H1 (cell line): Measurements from ENCODE around the gene TMEM120B. TPM values are rescaled to one million over a fixed set of nuclear protein-coding genes. Genes with fewer than 3 reads are reported as not detected.

Experiments
- CTCF ChIA-PET: fragments of 300-600 bp; sonication (Branson Sonifier 250); formaldehyde crosslinking; loops from one replicate; lab custom pipeline; 2021; ENCODE audit not compliant: partially characterized antibody; lab: Charles Lee
- POLR2A ChIA-PET: fragments of 300-600 bp; sonication (Branson Sonifier 250); formaldehyde crosslinking; loops from one replicate; lab custom pipeline; 2021; ENCODE audit warnings: inconsistent platforms; ENCODE audit not compliant: partially characterized antibody; lab: Charles Lee
- DNase-seq, 2 experiments: peaks; one replicate each; pipeline versions ENCODE4 v3.0.0 to v3.0.0-alpha.2; 2010 to 2022; ENCODE audit warnings: low spot score in 2 of 2, low read depth in 1 of 2, mixed read lengths in 1 of 2
- FAIRE-seq: peaks from 2 replicates; lab custom pipeline; 2011; peaks lifted over from hg19 to GRCh38; lab: Jason Lieb, UNC
- H2AFZ ChIP-seq: 2 replicates; pipeline ENCODE4 v1.8.1; 2012; ENCODE audit warnings: low read length, inconsistent platforms
- H2AK5ac ChIP-seq: 2 replicates; pipeline ENCODE4 v1.6.1; 2013; ENCODE audit warnings: low read depth, low read length
- H2BK120ac ChIP-seq: replicated peaks from 2 replicates; pipeline ENCODE3; 2013; ENCODE audit warnings: low read depth, low read length, inconsistent platforms
- H2BK12ac ChIP-seq: 2 replicates; pipeline ENCODE4 v1.6.1; 2013; ENCODE audit warnings: low read depth, low read length
- H2BK15ac ChIP-seq: 2 replicates; pipeline ENCODE4 v1.6.1; 2013; ENCODE audit warnings: low read length
- H2BK20ac ChIP-seq: 2 replicates; pipeline ENCODE4 v1.6.1; 2013; ENCODE audit warnings: low read length
- H2BK5ac ChIP-seq: 2 replicates; pipeline ENCODE4 v1.6.1; 2013; ENCODE audit warnings: low read depth, low read length
- H3K14ac ChIP-seq: 2 replicates; pipeline ENCODE4 v1.6.1; 2013; ENCODE audit warnings: inconsistent platforms; ENCODE audit not compliant: insufficient read length
- H3K18ac ChIP-seq: 2 replicates; pipeline ENCODE4 v1.6.1; 2013; ENCODE audit warnings: low read length; ENCODE audit errors: extremely low read depth
- H3K23ac ChIP-seq: 2 replicates; pipeline ENCODE4 v1.6.1; 2013; ENCODE audit warnings: inconsistent platforms; ENCODE audit not compliant: insufficient read length
- H3K23me2 ChIP-seq: 2 replicates; pipeline ENCODE4 v1.6.1; 2013; ENCODE audit warnings: low read depth, low read length
- H3K27ac ChIP-seq: 2 replicates; pipeline ENCODE4 v1.6.1; 2011; ENCODE audit warnings: low read depth, low read length, inconsistent platforms
- H3K27me3 ChIP-seq, 4 experiments: replicated peaks in 1 of 4; 1 replicate in 1 of 4; 2 replicates in 3 of 4; pipeline versions ENCODE4 v1.6.1 to v1.8.1; 2011 to 2013; ENCODE audit warnings: low read length in 3 of 4, mild to moderate bottlenecking in 3 of 4, inconsistent platforms in 2 of 4, mixed read lengths in 2 of 4, moderate library complexity in 1 of 4; ENCODE audit not compliant: control insufficient read depth in 3 of 4, insufficient read depth in 3 of 4; ENCODE audit errors: extremely low read depth in 1 of 4
- H3K36me3 ChIP-seq, 4 experiments: 2 replicates each; pipeline versions ENCODE4 v1.6.1 to v1.8.1; 2011 to 2013; ENCODE audit warnings: mild to moderate bottlenecking in 4 of 4, low read length in 3 of 4, moderate library complexity in 2 of 4, control low read depth in 1 of 4, inconsistent platforms in 1 of 4; ENCODE audit not compliant: insufficient read depth in 4 of 4, control insufficient read depth in 2 of 4
- H3K4ac ChIP-seq: replicated peaks from 2 replicates; pipeline ENCODE3; 2013; ENCODE audit warnings: low read length, low read depth, mixed read lengths, inconsistent platforms; ENCODE audit not compliant: insufficient read length
- H3K4me1 ChIP-seq, 4 experiments: replicated peaks in 1 of 4; 1 replicate in 1 of 4; 2 replicates in 3 of 4; pipeline versions ENCODE4 v1.6.1 to v1.8.1; 2011 to 2013; ENCODE audit warnings: low read length in 3 of 4, inconsistent platforms in 2 of 4, mixed read lengths in 1 of 4; ENCODE audit not compliant: insufficient read depth in 4 of 4, control insufficient read depth in 3 of 4
- H3K4me2 ChIP-seq, 2 experiments: 2 replicates each; pipeline versions ENCODE4 v1.6.1 to v1.8.1; 2011 to 2013; ENCODE audit warnings: low read depth in 2 of 2, low read length in 2 of 2, control low read depth in 1 of 2, inconsistent platforms in 1 of 2, mild to moderate bottlenecking in 1 of 2; ENCODE audit not compliant: insufficient read depth in 1 of 2
- H3K4me3 ChIP-seq, 4 experiments: fragments of 200-600, 300-600 bp in 1 of 4; sonication (generic), shearing (Covaris generic), sonication (Bioruptor Twin) in 1 of 4; 2 replicates each; pipeline versions ENCODE4 v1.5.1 to v1.8.1; 2011 to 2016; ENCODE audit warnings: low read length in 4 of 4, low read depth in 3 of 4, control low read depth in 2 of 4, inconsistent platforms in 2 of 4, mild to moderate bottlenecking in 2 of 4, mixed read lengths in 1 of 4, moderate library complexity in 1 of 4; ENCODE audit not compliant: insufficient read depth in 2 of 4; ENCODE audit errors: extremely low read depth in 1 of 4
- H3K56ac ChIP-seq: replicated peaks from 2 replicates; pipeline ENCODE3; 2013; ENCODE audit warnings: low read depth, mild to moderate bottlenecking, mixed read lengths, low read length, inconsistent platforms; ENCODE audit not compliant: insufficient read length
- H3K79me1 ChIP-seq: 2 replicates; pipeline ENCODE4 v1.6.1; 2013; ENCODE audit warnings: low read depth, low read length, control low read depth
- H3K79me2 ChIP-seq, 2 experiments: 2 replicates each; pipeline versions ENCODE4 v1.6.1 to v1.8.1; 2012 to 2013; ENCODE audit warnings: low read length in 2 of 2, mild to moderate bottlenecking in 2 of 2, inconsistent platforms in 1 of 2; ENCODE audit not compliant: insufficient read depth in 2 of 2, control insufficient read depth in 1 of 2
- H3K9ac ChIP-seq, 4 experiments: replicated peaks in 1 of 4; 1 replicate in 1 of 4; 2 replicates in 3 of 4; pipeline versions ENCODE4 v1.6.1 to v1.8.1; 2011 to 2013; ENCODE audit warnings: low read depth in 3 of 4, low read length in 3 of 4, control low read depth in 2 of 4, mild to moderate bottlenecking in 2 of 4, moderate library complexity in 2 of 4, inconsistent platforms in 1 of 4; ENCODE audit errors: extremely low read depth in 1 of 4
- H3K9me3 ChIP-seq, 2 experiments: 2 replicates each; pipeline versions ENCODE4 v1.6.1 to v1.8.1; 2012 to 2013; ENCODE audit warnings: mild to moderate bottlenecking in 2 of 2, moderate library complexity in 2 of 2, control low read depth in 1 of 2, inconsistent platforms in 1 of 2, low read depth in 1 of 2, low read length in 1 of 2, mixed read lengths in 1 of 2; ENCODE audit not compliant: insufficient read depth in 2 of 2
- H4K20me1 ChIP-seq, 2 experiments: replicated peaks in 1 of 2; 2 replicates each; pipeline versions ENCODE3 to v1.8.1; 2011 to 2013; ENCODE audit warnings: inconsistent platforms in 2 of 2, low read length in 2 of 2, mild to moderate bottlenecking in 1 of 2; ENCODE audit not compliant: insufficient read depth in 2 of 2, control insufficient read depth in 1 of 2
- H4K5ac ChIP-seq: 2 replicates; pipeline ENCODE4 v1.6.1; 2013; ENCODE audit warnings: low read length, low read depth, mixed read lengths, inconsistent platforms; ENCODE audit not compliant: insufficient read length
- H4K8ac ChIP-seq: 2 replicates; pipeline ENCODE4 v1.8.0; 2013; ENCODE audit warnings: mild to moderate bottlenecking, moderate library complexity, low read length, inconsistent platforms; ENCODE audit not compliant: insufficient read depth; ENCODE audit errors: extremely low read depth
- H4K91ac ChIP-seq: replicated peaks from 2 replicates; pipeline ENCODE3; 2013; ENCODE audit warnings: low read length, mixed read lengths, inconsistent platforms; ENCODE audit not compliant: insufficient read length
- ASH2L ChIP-seq: fragments of 200-600, 300-600 bp; sonication (generic); IDR thresholded peaks from one replicate; pipeline ENCODE4 v1.7.1; 2017; ENCODE audit warnings: low read length
- GTF2F1 ChIP-seq: IDR thresholded peaks from 2 replicates; pipeline ENCODE4 v1.6.1; 2012; ENCODE audit warnings: low read depth, low read length, improper control_type of control experiment, borderline replicate concordance
- KDM4A ChIP-seq: IDR thresholded peaks from one replicate; pipeline ENCODE4 v1.7.1; 2012; ENCODE audit warnings: low read depth, mild to moderate bottlenecking, moderate library complexity, low read length, inconsistent platforms; ENCODE audit not compliant: severe bottlenecking
- PHF8 ChIP-seq: fragments of 200-600 bp; sonication (generic); conservative IDR thresholded peaks from 2 replicates; pipeline ENCODE4 v1.7.1; 2012; ENCODE audit warnings: low read depth, mild to moderate bottlenecking, inconsistent platforms, low read length, moderate library complexity
- POLR2A ChIP-seq, 2 experiments: IDR thresholded peaks; 1 replicate in 1 of 2; 2 replicates in 1 of 2; pipeline ENCODE4 v1.6.1; 2011; ENCODE audit warnings: low read depth in 2 of 2, low read length in 2 of 2, mild to moderate bottlenecking in 2 of 2; ENCODE audit errors: control extremely low read depth in 1 of 2
- RFX5 ChIP-seq: IDR thresholded peaks from 2 replicates; pipeline ENCODE4 v1.6.1; 2011; ENCODE audit warnings: low read depth, low read length, improper control_type of control experiment, borderline replicate concordance
- WGBS, 2 experiments: shearing (Covaris generic) in 1 of 2; methylation state at CpG; one replicate each; pipeline versions ENCODE4 v1.1.6 to v1.1.7; 2013 to 2015; ENCODE audit warnings: low lambda C conversion rate in 2 of 2, mixed read lengths in 2 of 2, inconsistent platforms in 1 of 2, low coverage in 1 of 2, missing lambda C conversion rate in 1 of 2; ENCODE audit not compliant: insufficient replicate concordance in 2 of 2, insufficient coverage in 1 of 2, insufficient read length in 1 of 2; ENCODE audit errors: extremely low coverage in 1 of 2, missing lambda C conversion rate in 1 of 2; 5-methylcytosine and 5-hydroxymethylcytosine counted together
- polyA plus RNA-seq, 7 experiments: library from polyadenylated mRNA; depleted of rRNA in 3 of 7; stranded (reverse) in 5 of 7; unstranded in 2 of 7; fragments of >200 nt in 5 of 7; fragments of 200-250 nt in 2 of 7; gene quantifications; 1 replicate in 5 of 7; 2 replicates in 1 of 7; 4 replicates in 1 of 7; pipeline versions ENCODE4 v1.2.1 to v1.2.3, GENCODE V29; 2011 to 2013; ENCODE audit warnings: missing spikeins in 2 of 7, mixed read lengths in 2 of 7
- total RNA-seq: library from RNA; stranded (reverse); fragmentation: NEBNext Ultra II Directional; extraction: Animal tissue kit (Norgen Biotek cat#: 25700); gene quantifications from 2 replicates; pipeline ENCODE4 v1.2.1, GENCODE V29; 2021

TMEM120B gene
- total and polyA plus RNA-seq, 2 of the 8 experiments (the other 6 are each of a cell fraction or from before 2014, with no cell fraction given): 22.0 to 29.1 TPM

GRCh38 chr12:121701667-121702277 is 10.8 kb upstream of the TMEM120B start:
- Histone ChIP-seq H2BK120ac (no peak overlapping the region), H3K36me3 (no peaks in the 10 kb centered on the region), H2BK5ac (no peak overlapping the region), H3K56ac (no peak overlapping the region), H3K4me1 (no peaks in the 10 kb centered on the region), H3K79me1 (no peaks in the 10 kb centered on the region), H3K14ac (no peak overlapping the region), H4K5ac (no peak overlapping the region), H3K23me2 (no peaks in the 10 kb centered on the region; the same call in 1 of the 2 replicates), H3K79me2 (no peaks in the 10 kb centered on the region), H3K9ac (no peak overlapping the region), H2AK5ac (no peak overlapping the region), H4K91ac (no peak overlapping the region), H3K4me3 (no peak overlapping the region), H2BK20ac (no peak overlapping the region), H4K8ac (no peak overlapping the region), H3K4ac (no peak overlapping the region), H3K18ac (no peak overlapping the region), H3K27ac (no peak overlapping the region), H3K27me3 (no peaks in the 10 kb centered on the region), H2AFZ (no peak overlapping the region), H3K23ac (no peak overlapping the region), H4K20me1 (no peaks in the 10 kb centered on the region), H3K4me2 (no peak overlapping the region), H2BK12ac (no peak overlapping the region), H3K9me3 (no peaks in the 10 kb centered on the region), H2BK15ac (no peak overlapping the region)
- WGBS, 2 experiments: 86% methylated on average over 3 of the region's 3 CpGs; no CpG with 5 or more reads in 1 of the 2 experiments
- POLR2A ChIA-PET: interaction anchor here (0.8 to 1.9 kb wide), 4 partner anchors 10 to 93 kb away, joined by 3 to 5 read pairs (median 3); no protein-coding TSS in a partner anchor
- CTCF ChIA-PET: interaction anchor here (0.6 to 5.3 kb wide), 11 partner anchors 8 to 204 kb away, joined by 3 to 38 read pairs (median 4); partner anchors contain the start of genes RHOF and TMEM120B
- no peak for FAIRE-seq
- TF ChIP-seq KDM4A (no peak), GTF2F1 (no peak), ASH2L (no peak), RFX5 (no peak), POLR2A (IDR thresholded peaks at IDR 0.05; ENCODE audit: control extremely low read depth in 1 of 2, low read depth in 2 of 2, low read length in 2 of 2) (no peak), PHF8 (no peak)
- no peak for DNase-seq
